OCI-LY7 (cell line): ENCODE measurements around the gene ATP6V0E2. TPM values are rescaled to one million over a fixed set of nuclear protein-coding genes. Genes with fewer than 3 reads are reported as not detected.

Experiments used
- Bru-seq: library from RNA; stranded (reverse); fragments of 400-500 nt; gene quantifications from one replicate; lab custom pipeline; 2021; lab: Mats Ljungman, UMichigan
- BruChase-seq, 2 experiments: library from RNA; stranded (reverse); fragments of 400-500 nt; gene quantifications; one replicate each; lab custom pipeline; 2021; lab: Mats Ljungman, UMichigan
- BruUV-seq: library from RNA; stranded (reverse); fragments of 400-500 nt; replicated peaks from 2 replicates; lab custom pipeline; 2021; lab: Mats Ljungman, UMichigan
- CTCF ChIA-PET: fragments of 300-600 bp; sonication (Branson Sonifier 250); formaldehyde crosslinking; loops from one replicate; lab custom pipeline; 2022; ENCODE audit warnings: antibody characterized with exemption; ENCODE audit not compliant: unreplicated experiment; lab: Charles Lee
- POLR2A ChIA-PET: fragments of 300-600 bp; sonication (Branson Sonifier 250); formaldehyde crosslinking; loops from one replicate; lab custom pipeline; 2022; ENCODE audit warnings: antibody characterized with exemption; lab: Charles Lee
- DNase-seq: peaks from one replicate; pipeline ENCODE4 v3.0.0-alpha.2; 2015; ENCODE audit warnings: low spot score
- H2AFZ ChIP-seq: fragments of 200-600 bp; sonication (generic), shearing (Covaris generic); 2 replicates; pipeline ENCODE4 v1.6.1; 2014; ENCODE audit warnings: mild to moderate bottlenecking, antibody characterized with exemption, low read length, moderate library complexity
- H3K27ac ChIP-seq: fragments of 200-600 bp; sonication (generic); 2 replicates; pipeline ENCODE4 v1.5.1; 2014; ENCODE audit warnings: mixed run types, low read depth, mild to moderate bottlenecking, moderate library complexity, low read length, inconsistent platforms; ENCODE audit not compliant: poor library complexity, severe bottlenecking
- H3K36me3 ChIP-seq: fragments of 200-600 bp; sonication (generic); 2 replicates; pipeline ENCODE4 v1.6.1; 2014; ENCODE audit warnings: mild to moderate bottlenecking, antibody characterized with exemption, low read length, moderate library complexity, mixed read lengths; ENCODE audit not compliant: insufficient read depth
- H3K4me1 ChIP-seq: fragments of 200-600 bp; sonication (generic); 2 replicates; pipeline ENCODE4 v1.5.1; 2014; ENCODE audit warnings: mild to moderate bottlenecking, low read length; ENCODE audit not compliant: insufficient read depth, poor library complexity, severe bottlenecking
- H3K4me2 ChIP-seq: fragments of 200-600 bp; sonication (generic); 2 replicates; pipeline ENCODE4 v1.6.1; 2014; ENCODE audit warnings: mild to moderate bottlenecking, low read length
- H3K4me3 ChIP-seq: fragments of 200-600 bp; sonication (generic); 2 replicates; pipeline ENCODE4 v1.5.1; 2014; ENCODE audit warnings: mild to moderate bottlenecking, low read depth, low read length; ENCODE audit not compliant: poor library complexity, severe bottlenecking
- H3K79me2 ChIP-seq: fragments of 200-600 bp; sonication (generic); 2 replicates; pipeline ENCODE4 v1.6.1; 2016; ENCODE audit warnings: low read depth, mild to moderate bottlenecking, low read length, moderate library complexity, mixed read lengths; ENCODE audit not compliant: insufficient read depth
- H3K9me2 ChIP-seq: fragments of 200-600 bp; sonication (generic); 2 replicates; pipeline ENCODE4 v1.6.1; 2016; ENCODE audit warnings: mild to moderate bottlenecking, low read length, mixed read lengths; ENCODE audit not compliant: insufficient read depth
- H3K9me3 ChIP-seq: fragments of 200-600 bp; sonication (generic); 2 replicates; pipeline ENCODE4 v1.6.1; 2014; ENCODE audit warnings: mild to moderate bottlenecking, mixed run types, low read length, mixed read lengths
- H4K20me1 ChIP-seq: fragments of 200-600 bp; sonication (generic); 2 replicates; pipeline ENCODE4 v1.6.1; 2014; ENCODE audit warnings: mild to moderate bottlenecking, antibody characterized with exemption, low read length, moderate library complexity, mixed read lengths; ENCODE audit not compliant: insufficient read depth
- EZH2phosphoT487 ChIP-seq: fragments of 200-600 bp; sonication (generic); IDR thresholded peaks from 2 replicates; pipeline ENCODE4 v1.6.1; 2018; ENCODE audit warnings: low read depth, borderline replicate concordance, mild to moderate bottlenecking, mixed run types, antibody characterized with exemption, low read length, moderate library complexity, mixed read lengths
- intact Hi-C: fragments of 100-400 bp; cut with micrococcal nuclease; formaldehyde crosslinking; loops from one replicate; pipeline ENCODE4 v1.10.0; 2022; ENCODE audit not compliant: unreplicated experiment
- long read RNA-seq: library from polyadenylated mRNA; stranded (forward); transcript quantifications from one replicate; pipeline ENCODE4 v2.0.0, GENCODE V29; 2022
- total RNA-seq, 2 experiments: library from RNA; depleted of rRNA in 1 of 2; stranded (reverse); fragments of >200 nt in 1 of 2; shearing (Covaris generic) in 1 of 2; gene quantifications; 2 replicates each; pipeline ENCODE4 v1.2.3, GENCODE V29; 2014 to 2022
- TF ChIP-seq, protein P1 (sequence below): fragments of 200-600 bp; sonication (generic); conservative IDR thresholded peaks from 2 replicates; pipeline ENCODE4 v1.5.1; 2014; ENCODE audit warnings: mild to moderate bottlenecking, antibody characterized with exemption, low read length, moderate library complexity, mixed read lengths

The ATP6V0E2 gene
- 35.2 and 38.6 TPM in 2 replicates for total RNA-seq (2014; rRNA removed; shearing (Covaris generic))
- 48.1 and 48.3 TPM in 2 replicates for total RNA-seq (2022)
- Bru-seq, nascent RNA: percentile 55 among the genes with signal in this experiment
- percentile 74 among the genes with signal in this experiment for BruChase-seq, experiment 1, labeled RNA remaining after a 6-hour chase
- percentile 60 among the genes with signal in this experiment for BruChase-seq, experiment 2, labeled RNA remaining after a 2-hour chase
- long read RNA-seq, transcript ATP6V0E2-203 (4 exons, 2,722 nt): major isoform, 61 of 68 reads
- long read RNA-seq, partial matches to known transcripts: 1 of 68 reads
- long read RNA-seq, other reads (novel, unspliced or antisense): 4 of 68 reads

DNA sequence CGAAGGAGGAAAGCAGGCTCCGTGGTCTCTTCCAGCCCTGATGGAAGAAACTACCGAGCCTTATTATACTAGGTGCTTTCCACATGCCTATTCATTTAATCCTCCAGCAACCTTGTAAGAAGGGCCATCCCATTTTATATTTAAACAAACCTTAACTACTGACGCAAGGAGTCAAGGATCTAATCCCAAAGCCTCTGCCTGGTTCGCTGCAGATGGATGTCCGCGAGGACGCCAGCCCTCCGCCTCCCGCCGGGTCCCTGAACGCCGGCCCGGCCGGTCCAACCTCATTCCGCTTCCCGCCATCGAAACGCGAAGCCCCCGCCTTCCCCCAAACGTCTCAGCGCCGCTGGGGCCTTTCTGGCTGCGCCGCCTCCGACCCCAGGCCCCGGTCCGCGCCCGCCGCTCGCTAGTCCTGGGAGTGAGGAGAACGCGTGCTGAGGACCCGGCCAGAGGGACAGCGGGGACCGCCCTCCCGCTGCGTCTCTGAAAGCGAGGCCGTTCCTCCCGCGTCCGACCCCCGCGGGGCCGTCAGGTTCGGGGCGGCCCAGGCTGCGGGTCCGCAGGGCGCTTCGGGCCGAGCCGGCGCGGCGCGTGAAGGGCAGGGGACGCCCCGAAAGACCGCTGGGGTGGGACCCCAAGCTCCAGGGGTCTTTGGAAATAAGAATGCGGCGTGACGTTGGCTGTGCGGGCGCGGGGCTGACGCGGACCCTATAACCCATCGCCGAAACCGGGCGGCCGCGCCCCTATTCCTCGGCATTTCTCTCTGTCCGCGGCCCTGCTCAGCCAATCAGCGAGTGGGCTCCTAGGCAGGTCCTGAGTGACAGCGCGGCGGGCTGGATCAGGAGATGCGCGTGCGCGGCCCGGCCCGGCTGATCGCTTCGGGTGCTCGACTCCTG, at the start of gene ATP6V0E2:
Gene ATP6V0E2, plus strand, starts transcription at position 896 of the 896 bp plus-strand sequence. CDS start 97 bp downstream, outside the sequence.
- peak; percentile 95 for DNase-seq

DNA sequence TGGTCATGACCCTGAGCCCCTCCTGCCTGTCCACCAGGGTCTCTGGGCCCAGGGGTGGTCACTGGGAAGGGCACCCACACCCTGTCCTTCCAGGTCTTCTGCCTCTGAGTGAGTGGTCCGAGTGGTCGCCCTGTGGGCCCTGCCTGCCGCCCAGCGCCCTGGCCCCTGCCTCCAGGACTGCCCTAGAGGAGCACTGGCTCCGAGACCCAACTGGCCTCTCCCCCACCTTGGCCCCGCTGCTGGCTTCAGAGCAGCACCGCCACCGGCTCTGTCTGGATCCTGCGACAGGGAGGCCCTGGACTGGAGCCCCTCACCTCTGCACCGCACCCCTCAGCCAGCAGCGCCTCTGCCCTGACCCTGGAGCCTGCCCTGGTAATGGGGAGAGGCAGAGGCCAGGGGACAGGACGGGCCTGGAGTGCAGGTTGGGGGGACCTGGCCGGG, 49.4 kb upstream of the ATP6V0E2 start:
- no peak for DNase-seq
- ChIA-PET CTCF (interaction anchor here (0.5 kb wide), 1 partner anchor 53 kb away, joined by 3 read pairs; no protein-coding TSS in a partner anchor), POLR2A (no interaction called here)
- Histone ChIP-seq H3K79me2 (no peaks in the 10 kb centered on the region), H3K27ac (no peak overlapping the region), H3K4me3 (no peak overlapping the region), H3K9me2 (no peaks in the 10 kb centered on the region), H3K9me3 (no peaks in the 10 kb centered on the region), H2AFZ (no peak overlapping the region), H4K20me1 (no peaks in the 10 kb centered on the region), H3K36me3 (no peaks in the 10 kb centered on the region), H3K4me1 (no peaks in the 10 kb centered on the region), H3K4me2 (no peak overlapping the region)
- BruUV-seq: no TSS peak
- TF ChIP-seq, protein P1, sequence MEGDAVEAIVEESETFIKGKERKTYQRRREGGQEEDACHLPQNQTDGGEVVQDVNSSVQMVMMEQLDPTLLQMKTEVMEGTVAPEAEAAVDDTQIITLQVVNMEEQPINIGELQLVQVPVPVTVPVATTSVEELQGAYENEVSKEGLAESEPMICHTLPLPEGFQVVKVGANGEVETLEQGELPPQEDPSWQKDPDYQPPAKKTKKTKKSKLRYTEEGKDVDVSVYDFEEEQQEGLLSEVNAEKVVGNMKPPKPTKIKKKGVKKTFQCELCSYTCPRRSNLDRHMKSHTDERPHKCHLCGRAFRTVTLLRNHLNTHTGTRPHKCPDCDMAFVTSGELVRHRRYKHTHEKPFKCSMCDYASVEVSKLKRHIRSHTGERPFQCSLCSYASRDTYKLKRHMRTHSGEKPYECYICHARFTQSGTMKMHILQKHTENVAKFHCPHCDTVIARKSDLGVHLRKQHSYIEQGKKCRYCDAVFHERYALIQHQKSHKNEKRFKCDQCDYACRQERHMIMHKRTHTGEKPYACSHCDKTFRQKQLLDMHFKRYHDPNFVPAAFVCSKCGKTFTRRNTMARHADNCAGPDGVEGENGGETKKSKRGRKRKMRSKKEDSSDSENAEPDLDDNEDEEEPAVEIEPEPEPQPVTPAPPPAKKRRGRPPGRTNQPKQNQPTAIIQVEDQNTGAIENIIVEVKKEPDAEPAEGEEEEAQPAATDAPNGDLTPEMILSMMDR: no peak
- no peak for TF ChIP-seq EZH2phosphoT487
- intact Hi-C loops: no loop called here

More for the DNA sequence above, at the start of gene ATP6V0E2:
- Histone ChIP-seq H3K9me3 (no peaks in the 10 kb centered on the region), H3K27ac (peak within 1 kb of the TSS; percentile 25), H2AFZ (peak within 1 kb of the TSS; percentile 95), H3K36me3 (no peaks in the 10 kb centered on the region), H3K9me2 (no peaks in the 10 kb centered on the region), H3K4me3 (peak within 1 kb of the TSS; percentile 75), H3K4me1 (peaks cover 48% of the 10 kb centered on the region), H3K79me2 (no peaks in the 10 kb centered on the region), H3K4me2 (peak within 1 kb of the TSS; percentile 76), H4K20me1 (no peaks in the 10 kb centered on the region)
- POLR2A ChIA-PET: no interaction called here
- intact Hi-C loops: loop anchor here (1.0 to 5.0 kb wide), 2 partner anchors 35 to 1024 kb away; partner anchors contain the start of gene ZNF862
- CTCF ChIA-PET: no interaction called here
- TSS peak; percentile 73 for BruUV-seq
- TF ChIP-seq EZH2phosphoT487: no peak
- TF ChIP-seq, protein P1: no peak
